SH-SY5Y (cell line): ENCODE data around the gene CYP4A22.

Source experiments
- GATA2 ChIP-seq: IDR thresholded peaks from 2 replicates; pipeline ENCODE4 v1.6.1; 2011; ENCODE audit warnings: mild to moderate bottlenecking, low read depth, low read length
- GATA3 ChIP-seq: IDR thresholded peaks from 2 replicates; pipeline ENCODE4 v1.6.1; 2011; ENCODE audit warnings: low read depth, mild to moderate bottlenecking, low read length, moderate library complexity

DNA sequence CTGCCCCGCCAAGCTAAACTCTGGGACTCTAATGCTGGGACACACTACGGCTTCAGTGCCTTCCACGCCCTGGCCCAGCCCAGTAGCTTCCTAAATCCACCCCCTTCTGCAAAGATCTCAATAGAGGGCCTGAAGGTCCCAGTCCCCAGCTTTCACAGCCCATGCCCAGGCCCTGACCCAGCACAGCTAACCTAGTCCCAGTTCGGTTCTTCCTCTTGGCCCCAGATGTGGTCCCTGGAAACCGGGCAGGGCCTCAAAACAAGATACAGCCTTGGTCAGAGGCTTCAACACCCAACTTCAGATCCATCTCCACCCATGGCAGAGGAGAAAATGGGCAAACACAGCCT lies 53.2 kb downstream of the CYP4A22 start:
- TF ChIP-seq GATA2 (no peak), GATA3 (no peak)
